22Rv1 (cell line): Measurements from ENCODE around the gene ZNF862.
A peak's percentile ranks its signal among the peaks of the same experiment; 100 is the strongest.

ENCODE experiments used
- H3K27ac ChIP-seq: fragments of 450-650 bp; 2 replicates; pipeline ENCODE4 v1.5.1; 2017
- CTCF ChIP-seq: fragments of 450-650 bp; IDR thresholded peaks from 2 replicates; pipeline ENCODE4 v1.5.1; 2017; ENCODE audit warnings: mild to moderate bottlenecking
- ZFX ChIP-seq: fragments of 450-650 bp; IDR thresholded peaks from 2 replicates; pipeline ENCODE4 v1.6.1; 2017; ENCODE audit warnings: antibody characterized with exemption, borderline replicate concordance

The ZNF862 gene

GRCh38 chr7:149838224-149838991 is at the start of gene ZNF862:
Gene ZNF862, plus strand, starts transcription at chr7:149838375. Its CDS starts 237 bp downstream, at chr7:149838612.
- TF ChIP-seq ZFX (no peak), CTCF (peak; percentile 14; the same call in 1 of the 2 replicates)
- peak within 1 kb of the TSS; percentile 76 for H3K27ac ChIP-seq

GRCh38 chr7:149789101-149789500 is 49.1 kb upstream of the ZNF862 start:
- no peak overlapping the region for H3K27ac ChIP-seq
- TF ChIP-seq CTCF: no peak
- no peak for TF ChIP-seq ZFX

- H3K27ac ChIP-seq: no peak overlapping the region
- TF ChIP-seq CTCF: peak; percentile 68
- TF ChIP-seq ZFX: no peak
Observed at GRCh38 chr7:149790146-149790548, 48.0 kb upstream of the ZNF862 start.

GRCh38 chr7:149790754-149791360 is 47.3 kb upstream of the ZNF862 start:
- H3K27ac ChIP-seq: no peak overlapping the region
- TF ChIP-seq ZFX (no peak), CTCF (no peak)

- H3K27ac ChIP-seq: no peak overlapping the region
- TF ChIP-seq ZFX (no peak), CTCF (no peak)
Observed at GRCh38 chr7:149791411-149792219, 46.6 kb upstream of the ZNF862 start.

- TF ChIP-seq CTCF: no peak
- no peak for TF ChIP-seq ZFX
- no peak overlapping the region for H3K27ac ChIP-seq
Observed at GRCh38 chr7:149792220-149792595, 46.0 kb upstream of the ZNF862 start.
